Glutamatergic neuron (in vitro differentiated cells): Measurements from ENCODE around the gene HOXD12. TPM values are rescaled to one million over a fixed set of nuclear protein-coding genes. Genes with fewer than 3 reads are reported as not detected.

Experiments
- DNase-seq: peaks from one replicate; pipeline ENCODE4 v3.0.0; 2022
- H3K27ac Mint-ChIP-seq: one replicate; pipeline ENCODE4 v1.8.0; 2020; ENCODE audit warnings: mild to moderate bottlenecking, mixed read lengths, inconsistent platforms; ENCODE audit not compliant: unreplicated experiment
- H3K27me3 Mint-ChIP-seq: one replicate; pipeline ENCODE4 v1.8.0; 2020; ENCODE audit warnings: mild to moderate bottlenecking, moderate library complexity, mixed read lengths, inconsistent platforms; ENCODE audit not compliant: unreplicated experiment
- H3K36me3 Mint-ChIP-seq: one replicate; pipeline ENCODE4 v1.8.0; 2020; ENCODE audit warnings: mild to moderate bottlenecking, mixed read lengths, inconsistent platforms; ENCODE audit not compliant: unreplicated experiment
- H3K4me1 Mint-ChIP-seq: one replicate; pipeline ENCODE4 v1.8.0; 2020; ENCODE audit warnings: mild to moderate bottlenecking, low read depth, mixed read lengths, inconsistent platforms; ENCODE audit not compliant: unreplicated experiment
- H3K4me3 Mint-ChIP-seq: one replicate; pipeline ENCODE4 v1.8.0; 2020; ENCODE audit warnings: mild to moderate bottlenecking, mixed read lengths, inconsistent platforms; ENCODE audit not compliant: unreplicated experiment
- H3K9me3 Mint-ChIP-seq: one replicate; pipeline ENCODE4 v1.8.0; 2020; ENCODE audit warnings: mild to moderate bottlenecking, moderate library complexity, mixed read lengths, inconsistent platforms; ENCODE audit not compliant: unreplicated experiment
- CTCF ChIP-seq: fragments of 200-600 bp; sonication (generic); IDR thresholded peaks from one replicate; pipeline ENCODE4 v1.5.0; 2021; ENCODE audit not compliant: partially characterized antibody, unreplicated experiment
- long read RNA-seq: library from polyadenylated mRNA; unstranded; transcript quantifications from one replicate; pipeline ENCODE4 v2.0.0, GENCODE V29; 2020; ENCODE audit not compliant: unreplicated experiment
- total RNA-seq: library from RNA; stranded (reverse); fragmentation: NEBNext Ultra II Directional; extraction: Animal tissue kit (Norgen Biotek cat#: 25700); gene quantifications from one replicate; pipeline ENCODE4 v1.2.1, GENCODE V29; 2021; ENCODE audit not compliant: unreplicated experiment

Gene HOXD12
- not detected for total RNA-seq
- long read RNA-seq: 0 reads

- H3K4me1 Mint-ChIP-seq: peaks cover 14% of the 10 kb centered on the region
- no peak within 1 kb of the TSS for H3K27ac Mint-ChIP-seq
- TF ChIP-seq CTCF: no peak
- H3K9me3 Mint-ChIP-seq: peaks cover 11% of the 10 kb centered on the region
- no peaks in the 10 kb centered on the region for H3K36me3 Mint-ChIP-seq
- H3K27me3 Mint-ChIP-seq: peaks cover 49% of the 10 kb centered on the region
- H3K4me3 Mint-ChIP-seq: peak within 1 kb of the TSS; percentile 49
- DNase-seq: no peak
These were observed at the start of gene HOXD12 for GRCh38 chr2:176099728-176100546. TSS of gene HOXD12 (plus strand) at chr2:176099795. CDS start at chr2:176099802, 7 bp downstream.

- H3K4me1 Mint-ChIP-seq: no peaks in the 10 kb centered on the region
These were observed 43.2 kb upstream of the HOXD12 start for GRCh38 chr2:176056406-176056805.

GRCh38 chr2:176063958-176064357 lies 35.6 kb upstream of the HOXD12 start:
- Mint-ChIP-seq H3K27ac (no peak overlapping the region), H3K36me3 (peaks cover 9% of the 10 kb centered on the region), H3K9me3 (peaks cover 4% of the 10 kb centered on the region), H3K4me3 (no peak overlapping the region), H3K4me1 (peaks cover 2% of the 10 kb centered on the region), H3K27me3 (peaks cover 12% of the 10 kb centered on the region)
- no peak for TF ChIP-seq CTCF
- no peak for DNase-seq

More at GRCh38 chr2:176056406-176056805, 43.2 kb upstream of the HOXD12 start:
- Mint-ChIP-seq H3K27ac (no peak overlapping the region), H3K9me3 (no peaks in the 10 kb centered on the region), H3K27me3 (no peaks in the 10 kb centered on the region), H3K36me3 (no peaks in the 10 kb centered on the region), H3K4me3 (no peak overlapping the region)
- no peak for TF ChIP-seq CTCF
- no peak for DNase-seq

- Mint-ChIP-seq H3K36me3 (peaks cover 18% of the 10 kb centered on the region), H3K27ac (no peak overlapping the region)
These were observed 32.7 kb upstream of the HOXD12 start for GRCh38 chr2:176066645-176067588.

More at GRCh38 chr2:176066645-176067588, 32.7 kb upstream of the HOXD12 start:
- peak overlapping the region; percentile 38 for H3K4me3 Mint-ChIP-seq
- TF ChIP-seq CTCF: no peak
- peaks cover 29% of the 10 kb centered on the region for H3K27me3 Mint-ChIP-seq
- H3K4me1 Mint-ChIP-seq: peaks cover 2% of the 10 kb centered on the region
- peaks cover 4% of the 10 kb centered on the region for H3K9me3 Mint-ChIP-seq
- DNase-seq: no peak
